H9 (cell line): ENCODE data around the gene CYGB. TPM values are rescaled to one million over a fixed set of nuclear protein-coding genes. Genes with fewer than 3 reads are reported as not detected.
A peak's percentile ranks its signal among the peaks of the same experiment; 100 is the strongest.
"Not testable (repeated sequence)": the region's sequence is repeated elsewhere in the genome, so short reads cannot be mapped to it uniquely, and the experiment has no call there.

Source experiments
- DNase-seq: peaks from one replicate; pipeline ENCODE4 v3.0.0-alpha.2; 2017
- H2AFZ ChIP-seq: one replicate; pipeline ENCODE4 v1.6.1; 2013; ENCODE audit warnings: mild to moderate bottlenecking, low read length, control low read depth, moderate library complexity
- H2AK5ac ChIP-seq: 2 replicates; pipeline ENCODE4 v1.6.1; 2013; ENCODE audit warnings: low read length, control low read depth, mixed read lengths; ENCODE audit not compliant: insufficient read length
- H2BK120ac ChIP-seq: one replicate; pipeline ENCODE4 v1.6.1; 2013; ENCODE audit warnings: low read depth, mild to moderate bottlenecking, low read length, control low read depth, inconsistent platforms; ENCODE audit not compliant: poor library complexity, severe bottlenecking
- H2BK12ac ChIP-seq: 2 replicates; pipeline ENCODE4 v1.6.1; 2013; ENCODE audit warnings: low read length, control low read depth, mixed read lengths, low read depth; ENCODE audit not compliant: insufficient read length
- H2BK15ac ChIP-seq: 2 replicates; pipeline ENCODE4 v1.6.1; 2013; ENCODE audit warnings: low read depth, low read length, control low read depth
- H2BK20ac ChIP-seq: one replicate; pipeline ENCODE4 v1.6.1; 2013; ENCODE audit warnings: low read depth, mild to moderate bottlenecking, low read length, control low read depth, inconsistent platforms; ENCODE audit not compliant: poor library complexity, severe bottlenecking
- H2BK5ac ChIP-seq: 2 replicates; pipeline ENCODE4 v1.6.1; 2013; ENCODE audit warnings: low read length, control low read depth, mixed read lengths; ENCODE audit not compliant: insufficient read length
- H3K14ac ChIP-seq: 2 replicates; pipeline ENCODE4 v1.6.1; 2013; ENCODE audit warnings: low read length, control low read depth; ENCODE audit not compliant: insufficient read depth
- H3K18ac ChIP-seq: 2 replicates; pipeline ENCODE4 v1.6.1; 2013; ENCODE audit warnings: low read depth, mild to moderate bottlenecking, mixed read lengths, low read length, control low read depth; ENCODE audit not compliant: insufficient read length
- H3K23ac ChIP-seq: 2 replicates; pipeline ENCODE4 v1.6.1; 2013; ENCODE audit warnings: low read length, control low read depth, mixed read lengths, low read depth; ENCODE audit not compliant: insufficient read length
- H3K23me2 ChIP-seq: 2 replicates; pipeline ENCODE4 v1.6.1; 2013; ENCODE audit warnings: low read depth, mild to moderate bottlenecking, mixed read lengths, low read length, control low read depth; ENCODE audit not compliant: insufficient read length, poor library complexity, severe bottlenecking
- H3K27ac ChIP-seq: 2 replicates; pipeline ENCODE4 v1.5.1; 2013; ENCODE audit warnings: low read length, control low read depth, mixed read lengths, low read depth; ENCODE audit not compliant: insufficient read length
- H3K27me3 ChIP-seq: 2 replicates; pipeline ENCODE4 v1.6.1; 2013; ENCODE audit warnings: low read length, control low read depth, inconsistent platforms; ENCODE audit not compliant: insufficient read depth
- H3K4ac ChIP-seq: 2 replicates; pipeline ENCODE4 v1.6.1; 2013; ENCODE audit warnings: low read depth, mild to moderate bottlenecking, control low read depth, inconsistent platforms, low read length, moderate library complexity
- H3K4me1 ChIP-seq: 2 replicates; pipeline ENCODE4 v1.6.1; 2013; ENCODE audit warnings: low read length, control low read depth, inconsistent platforms; ENCODE audit not compliant: insufficient read depth
- H3K4me2 ChIP-seq: 2 replicates; pipeline ENCODE4 v1.6.1; 2013; ENCODE audit warnings: low read length, control low read depth, mixed read lengths; ENCODE audit not compliant: insufficient read length, insufficient read depth
- H3K56ac ChIP-seq: 2 replicates; pipeline ENCODE4 v1.6.1; 2013; ENCODE audit warnings: low read depth, mild to moderate bottlenecking, mixed read lengths, low read length, control low read depth; ENCODE audit not compliant: insufficient read length
- H3K79me1 ChIP-seq: 2 replicates; pipeline ENCODE4 v1.6.1; 2013; ENCODE audit warnings: low read depth, mild to moderate bottlenecking, moderate library complexity, low read length, control low read depth, inconsistent platforms; ENCODE audit not compliant: insufficient read depth, poor library complexity, severe bottlenecking
- H3K79me2 ChIP-seq: 2 replicates; pipeline ENCODE4 v1.6.1; 2013; ENCODE audit warnings: low read length, control low read depth, inconsistent platforms; ENCODE audit not compliant: insufficient read depth
- H3K9ac ChIP-seq: 2 replicates; pipeline ENCODE4 v1.6.1; 2013; ENCODE audit warnings: low read length, control low read depth, mixed read lengths; ENCODE audit not compliant: insufficient read length; ENCODE audit errors: extremely low read depth
- H3K9me3 ChIP-seq: one replicate; pipeline ENCODE4 v1.6.1; 2013; ENCODE audit warnings: low read depth, low read length, inconsistent platforms; ENCODE audit not compliant: control insufficient read depth
- H3T11ph ChIP-seq: one replicate; pipeline ENCODE4 v1.6.1; 2013; ENCODE audit warnings: mild to moderate bottlenecking, low read length, control low read depth, inconsistent platforms
- H4K20me1 ChIP-seq: one replicate; pipeline ENCODE4 v1.6.1; 2013; ENCODE audit not compliant: control insufficient read depth, insufficient read length, insufficient read depth
- H4K5ac ChIP-seq: 2 replicates; pipeline ENCODE4 v1.6.1; 2013; ENCODE audit warnings: low read depth, mild to moderate bottlenecking, mixed read lengths, low read length, control low read depth; ENCODE audit not compliant: insufficient read length
- H4K8ac ChIP-seq: replicated peaks from 2 replicates; pipeline ENCODE4 v1.6.1; 2013; ENCODE audit warnings: low read length, control low read depth, mixed read lengths, low read depth; ENCODE audit not compliant: insufficient read length
- H4K91ac ChIP-seq: 2 replicates; pipeline ENCODE4 v1.6.1; 2013; ENCODE audit warnings: low read depth, mild to moderate bottlenecking, moderate library complexity, mixed read lengths, low read length, control low read depth; ENCODE audit not compliant: insufficient read length
- H3K27ac Mint-ChIP-seq, 3 experiments: 2 replicates in 2 of 3; 3 replicates in 1 of 3; pipeline ENCODE4 v1.8.0; 2020 to 2021; ENCODE audit warnings: mixed read lengths in 3 of 3, mild to moderate bottlenecking in 1 of 3, moderate library complexity in 1 of 3
- H3K27me3 Mint-ChIP-seq: 2 replicates; pipeline ENCODE4 v1.8.0; 2021; ENCODE audit warnings: low read depth, mild to moderate bottlenecking, moderate library complexity, mixed read lengths
- H3K36me3 Mint-ChIP-seq, 3 experiments: 2 replicates in 2 of 3; 3 replicates in 1 of 3; pipeline ENCODE4 v1.8.0; 2020 to 2021; ENCODE audit warnings: low read depth in 3 of 3, mixed read lengths in 3 of 3; ENCODE audit not compliant: insufficient read depth in 1 of 3
- H3K4me1 Mint-ChIP-seq, 2 experiments: 2 replicates each; pipeline ENCODE4 v1.8.0; 2020; ENCODE audit warnings: mixed read lengths in 2 of 2
- H3K4me3 Mint-ChIP-seq, 2 experiments: 2 replicates in 1 of 2; 3 replicates in 1 of 2; pipeline ENCODE4 v1.8.0; 2020 to 2021; ENCODE audit warnings: mild to moderate bottlenecking in 2 of 2, mixed read lengths in 2 of 2, moderate library complexity in 1 of 2
- H3K9me3 Mint-ChIP-seq, 2 experiments: 2 replicates in 1 of 2; 3 replicates in 1 of 2; pipeline ENCODE4 v1.8.0; 2020; ENCODE audit warnings: mild to moderate bottlenecking in 2 of 2, mixed read lengths in 2 of 2, moderate library complexity in 1 of 2
- CTCF ChIP-seq: fragments of 200-600 bp; sonication (generic); conservative IDR thresholded peaks from 3 replicates; pipeline ENCODE4 v1.8.0; 2021; ENCODE audit warnings: antibody characterized with exemption, mild to moderate bottlenecking
- WGBS: extraction: QIAGEN DNeasy Blood & Tissue Kit; methylation state at CpG from one replicate; pipeline ENCODE4 v1.1.7; 2013; ENCODE audit warnings: missing lambda C conversion rate, low lambda C conversion rate, mixed read lengths; ENCODE audit not compliant: insufficient read length; ENCODE audit errors: extremely low coverage; 5-methylcytosine and 5-hydroxymethylcytosine counted together
- total RNA-seq: library from RNA; stranded (reverse); gene quantifications from 2 replicates; pipeline ENCODE4 v1.2.1, GENCODE V29; 2021

CYGB gene
- total RNA-seq, 1 experiment from 2014 or later: 2.4 TPM

- Histone ChIP-seq H2BK15ac (no peak overlapping the region), H2AFZ (no peak overlapping the region), H4K91ac (no peak overlapping the region), H3K4me1 (no peaks in the 10 kb centered on the region; the same call in 1 of the 2 replicates), H2AK5ac (no peak overlapping the region), H2BK12ac (no peak overlapping the region), H3K79me1 (peaks cover 2% of the 10 kb centered on the region), H3K9me3 (no peaks in the 10 kb centered on the region), H3T11ph (no peak overlapping the region), H3K9ac (no peak overlapping the region), H4K5ac (no peak overlapping the region), H4K8ac (no peak overlapping the region), H3K4ac (no peak overlapping the region), H3K14ac (no peak overlapping the region), H3K18ac (no peak overlapping the region), H3K27me3 (no peaks in the 10 kb centered on the region), H4K20me1 (no peaks in the 10 kb centered on the region), H3K27ac (no peak overlapping the region), H3K4me2 (no peak overlapping the region), H3K23ac (no peak overlapping the region), H3K79me2 (peaks cover 9% of the 10 kb centered on the region; the same call in 1 of the 2 replicates), H3K56ac (no peak overlapping the region), H3K23me2 (no peaks in the 10 kb centered on the region), H2BK120ac (no peak overlapping the region), H2BK5ac (no peak overlapping the region), H2BK20ac (no peak overlapping the region)
- H3K9me3 Mint-ChIP-seq: no peaks in the 10 kb centered on the region
- H3K4me3 Mint-ChIP-seq: no peak overlapping the region
- TF ChIP-seq CTCF: peak; percentile 31; the same call in 1 of the 3 replicates
- peaks cover 24 to 56% (median 39%) of the 10 kb centered on the region in 3 experiments; a peak in 6 of 7 replicates for H3K36me3 Mint-ChIP-seq
- peaks cover 42 to 47% of the 10 kb centered on the region in 2 experiments for H3K4me1 Mint-ChIP-seq
- no CpG with 5 or more reads among the region's 14 CpGs for WGBS
- peak overlapping the region in 2 of 3 experiments; percentile 15 to 39; a peak in 2 of 7 replicates for H3K27ac Mint-ChIP-seq
- H3K27me3 Mint-ChIP-seq: no peaks in the 10 kb centered on the region
- DNase-seq: peak; percentile 34
Measured at GRCh38 chr17:76565728-76566612, 28.5 kb upstream of the CYGB start.

- not testable (repeated sequence) for H3K23ac ChIP-seq, H2AFZ ChIP-seq, H4K20me1 ChIP-seq, H3K18ac ChIP-seq, H2BK15ac ChIP-seq, H4K8ac ChIP-seq, H3T11ph ChIP-seq, H3K4ac ChIP-seq, H3K79me1 ChIP-seq, DNase-seq, H3K9me3 ChIP-seq, H3K14ac ChIP-seq, H2BK12ac ChIP-seq, H4K5ac ChIP-seq, H3K4me1 ChIP-seq, H3K9ac ChIP-seq, H3K4me2 ChIP-seq, H3K27me3 ChIP-seq, H2BK20ac ChIP-seq, H3K27ac ChIP-seq, H3K56ac ChIP-seq, H2BK5ac ChIP-seq, H3K9me3 Mint-ChIP-seq, H2AK5ac ChIP-seq, H4K91ac ChIP-seq, H3K23me2 ChIP-seq, H3K4me3 Mint-ChIP-seq, H3K27me3 Mint-ChIP-seq, H2BK120ac ChIP-seq
- H3K4me1 Mint-ChIP-seq: peaks cover 45 to 48% of the 10 kb centered on the region in 2 experiments
- H3K27ac Mint-ChIP-seq: peak overlapping the region in 1 of 3 experiments; percentile 39; a peak in 1 of 7 replicates
- no CpG with 5 or more reads among the region's 8 CpGs for WGBS
- peaks cover 12% of the 10 kb centered on the region; the same call in 1 of the 2 replicates for H3K79me2 ChIP-seq
- peaks cover 31 to 62% (median 47%) of the 10 kb centered on the region in 3 experiments; a peak in 6 of 7 replicates for H3K36me3 Mint-ChIP-seq
Measured at GRCh38 chr17:76564991-76565727, 27.6 kb upstream of the CYGB start.
